HG02852 (cell line): ENCODE data around the gene TMEM233.

Experiments used
- ATAC-seq: cut with Tn5 transposase; IDR thresholded peaks from one replicate; pipeline ENCODE4 v1.9.1; 2021; ENCODE audit warnings: mild to moderate bottlenecking, moderate library complexity; ENCODE audit not compliant: unreplicated experiment

TMEM233 gene

DNA sequence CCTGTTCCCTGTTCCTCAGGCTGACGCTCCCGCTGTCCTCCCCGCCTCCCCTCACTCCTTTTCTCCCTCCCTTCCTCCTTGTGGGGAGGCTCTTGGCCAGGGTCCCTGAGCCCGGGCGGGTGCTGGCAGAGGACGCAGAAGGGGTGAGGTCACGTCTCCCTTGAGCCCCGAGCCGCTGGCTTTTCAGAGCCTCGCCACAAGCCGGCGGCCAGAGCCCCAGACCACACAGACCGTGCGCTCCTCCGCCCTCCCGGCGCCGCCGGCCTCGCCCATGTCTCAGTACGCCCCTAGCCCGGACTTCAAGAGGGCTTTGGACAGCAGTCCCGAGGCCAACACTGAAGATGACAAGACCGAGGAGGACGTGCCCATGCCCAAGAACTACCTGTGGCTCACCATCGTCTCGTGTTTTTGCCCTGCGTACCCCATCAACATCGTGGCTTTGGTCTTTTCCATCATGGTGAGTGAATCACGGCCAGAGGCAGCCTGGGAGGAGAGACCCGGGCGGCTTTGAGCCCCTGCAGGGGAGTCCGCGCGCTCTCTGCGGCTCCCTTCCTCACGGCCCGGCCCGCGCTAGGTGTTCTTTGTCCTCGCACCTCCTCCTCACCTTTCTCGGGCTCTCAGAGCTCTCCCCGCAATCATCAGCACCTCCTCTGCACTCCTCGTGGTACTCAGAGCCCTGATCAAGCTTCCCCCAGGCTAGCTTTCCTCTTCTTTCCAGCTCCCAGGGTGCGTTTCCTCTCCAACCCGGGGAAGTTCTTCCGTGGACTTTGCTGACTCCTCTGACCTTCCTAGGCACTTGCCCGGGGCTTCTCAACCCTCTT is at the start of gene TMEM233:
TMEM233 (plus strand) TSS at position 197 of the 821 bp plus-strand sequence; CDS start at position 272, 75 bp downstream.
- no peak for ATAC-seq

DNA sequence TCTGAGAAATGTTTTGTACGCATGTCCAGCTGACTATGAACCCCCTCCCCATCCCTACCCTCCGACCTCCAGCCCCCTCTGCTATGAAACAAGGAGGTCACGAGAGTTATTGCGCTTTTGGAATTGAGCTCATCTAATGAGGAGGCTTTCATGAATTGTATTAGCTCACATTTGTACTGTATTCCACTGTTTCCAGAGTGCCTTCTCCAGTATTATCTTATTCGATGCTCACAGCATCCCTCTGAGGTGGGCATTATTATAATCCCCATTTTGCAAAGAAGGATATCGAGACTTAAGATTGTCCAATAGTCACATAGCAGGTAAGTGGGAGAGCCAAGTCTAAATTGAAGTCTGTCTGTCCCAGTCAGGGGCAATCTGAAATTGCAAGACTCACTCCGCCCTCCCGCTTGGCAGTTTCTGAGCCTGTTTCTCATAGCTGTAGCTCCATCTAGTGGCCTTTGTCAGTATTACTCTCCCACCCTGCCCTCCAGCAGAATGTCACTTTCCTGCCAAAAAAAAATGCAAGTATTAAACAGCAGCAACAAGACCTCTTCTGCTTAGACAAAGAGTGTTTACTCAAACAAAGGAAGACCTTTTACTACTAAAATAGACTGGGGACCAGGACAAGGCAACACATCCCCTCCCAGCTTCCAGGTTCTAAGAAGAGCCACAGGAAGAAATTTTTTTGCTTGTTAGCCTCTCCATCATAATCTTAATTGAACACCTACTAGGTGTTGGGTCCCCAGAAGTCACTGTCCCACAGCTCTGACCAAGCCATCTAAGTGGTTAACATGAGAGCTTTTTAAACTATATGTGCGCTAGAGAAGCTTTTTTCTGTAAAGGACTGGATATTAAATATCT is 48.6 kb upstream of the TMEM233 start:
- no peak for ATAC-seq

DNA sequence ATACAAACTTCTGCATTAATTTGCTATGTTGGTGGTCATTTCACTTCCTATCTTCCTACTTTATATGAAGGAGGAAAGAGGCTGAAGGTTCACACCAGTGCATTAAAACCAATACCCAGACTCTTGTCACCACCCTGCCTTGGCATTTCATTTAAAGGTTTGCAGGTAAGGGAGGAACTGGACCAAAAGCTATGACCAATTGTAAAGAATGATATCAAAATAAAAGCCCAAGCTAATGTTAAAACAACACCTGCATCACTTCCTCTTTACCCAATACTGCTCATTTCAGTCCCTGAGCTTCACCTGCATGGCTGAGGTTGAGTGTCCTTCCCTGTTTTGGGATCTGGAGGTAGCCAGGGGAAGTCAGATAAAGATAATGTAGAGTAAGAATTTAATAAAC is 47.2 kb upstream of the TMEM233 start:
- ATAC-seq = no peak

DNA sequence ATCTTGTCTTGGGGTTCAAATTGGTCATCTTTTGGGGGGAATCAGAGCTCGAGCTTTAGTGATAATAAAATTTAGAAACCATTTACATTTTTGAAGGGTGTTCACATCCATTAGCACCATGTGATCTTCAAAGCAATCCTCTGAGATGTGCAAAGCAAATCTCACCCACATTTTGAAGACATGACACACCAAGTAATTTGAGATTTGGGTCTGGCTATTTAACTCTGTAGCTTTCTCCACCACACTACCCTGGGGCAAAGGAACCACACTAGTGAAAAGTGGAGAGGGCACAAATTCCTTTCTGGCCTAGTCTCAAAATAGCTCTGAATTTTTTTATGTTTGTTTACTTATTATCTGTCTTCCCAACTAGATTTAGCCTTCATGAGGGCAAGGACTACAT is 46.6 kb upstream of the TMEM233 start:
- no peak for ATAC-seq

DNA sequence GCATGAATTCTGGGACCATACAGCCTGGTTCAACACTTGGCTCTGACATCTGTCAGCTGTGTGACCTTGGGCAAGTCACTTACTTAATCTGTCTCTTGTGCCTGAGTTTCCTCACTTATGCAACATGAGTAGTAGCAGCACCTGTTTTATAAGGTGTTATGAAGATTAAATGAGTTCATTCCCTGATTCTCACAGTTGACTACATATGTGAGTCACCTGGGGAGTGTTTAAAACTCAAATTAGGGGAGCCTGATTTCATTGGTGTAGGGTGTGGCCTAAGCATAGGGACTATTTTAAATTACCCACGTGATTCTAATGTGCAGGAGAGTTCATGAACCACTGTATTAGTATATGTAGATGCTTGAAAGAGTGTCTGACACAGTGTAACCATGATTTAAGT is 36.7 kb upstream of the TMEM233 start:
- no peak for ATAC-seq

DNA sequence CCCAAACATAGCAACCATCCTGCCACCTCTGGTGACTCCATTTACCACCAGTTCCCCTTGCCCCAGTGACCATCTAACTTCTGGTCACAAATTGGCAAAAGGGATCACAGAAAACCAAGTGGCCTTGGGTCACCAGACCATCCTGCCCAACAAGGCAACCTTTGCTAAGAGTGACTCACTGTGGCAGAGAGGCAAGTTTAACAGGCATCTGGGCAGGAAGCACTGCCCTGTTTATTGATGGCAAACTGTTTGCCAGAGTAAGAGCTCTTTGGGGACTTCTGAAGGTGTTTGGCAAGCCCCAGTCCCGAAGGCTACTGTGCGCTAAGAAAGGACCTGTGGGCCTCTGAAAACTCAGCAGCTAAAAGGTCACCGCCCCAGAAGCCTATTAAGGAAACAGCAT is 28.2 kb upstream of the TMEM233 start:
- ATAC-seq = no peak

DNA sequence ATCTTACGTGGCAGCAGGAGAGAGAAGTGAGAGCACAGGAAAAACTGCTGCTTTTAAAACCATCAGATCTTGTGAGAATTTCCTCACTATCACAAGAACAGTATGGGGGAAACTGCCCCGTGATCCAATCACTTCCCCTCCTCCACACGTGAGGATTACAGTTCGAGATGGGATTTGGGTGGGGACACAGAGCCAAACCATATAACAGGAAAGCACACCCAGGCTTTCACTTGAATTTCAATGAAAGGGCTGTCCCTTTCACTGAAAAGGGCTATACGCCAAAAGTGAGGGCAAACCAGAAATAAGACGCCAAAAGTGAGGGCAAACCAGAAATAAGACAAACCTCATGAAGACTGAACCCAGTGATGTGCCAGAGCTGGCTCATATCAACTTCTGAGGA is 22.8 kb upstream of the TMEM233 start:
- no peak for ATAC-seq

DNA sequence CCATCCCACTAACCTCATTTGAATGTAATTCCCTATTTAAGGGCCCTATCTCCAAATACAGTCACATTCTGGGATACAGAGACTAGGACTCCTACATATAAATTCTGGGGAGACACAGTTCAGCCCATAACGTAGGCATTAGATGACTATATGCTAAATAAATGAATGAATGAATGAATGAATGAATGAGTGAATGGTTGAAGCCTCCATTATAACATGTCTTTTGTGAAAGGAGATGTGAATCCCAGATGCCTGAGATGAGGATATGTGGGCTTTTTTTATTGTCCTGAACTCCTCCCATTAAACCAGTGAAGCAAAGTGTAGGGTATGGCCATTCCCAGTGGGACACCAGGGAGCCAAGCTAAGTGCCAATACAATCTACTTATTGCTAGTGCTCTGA is 20.5 kb upstream of the TMEM233 start:
- no peak for ATAC-seq

DNA sequence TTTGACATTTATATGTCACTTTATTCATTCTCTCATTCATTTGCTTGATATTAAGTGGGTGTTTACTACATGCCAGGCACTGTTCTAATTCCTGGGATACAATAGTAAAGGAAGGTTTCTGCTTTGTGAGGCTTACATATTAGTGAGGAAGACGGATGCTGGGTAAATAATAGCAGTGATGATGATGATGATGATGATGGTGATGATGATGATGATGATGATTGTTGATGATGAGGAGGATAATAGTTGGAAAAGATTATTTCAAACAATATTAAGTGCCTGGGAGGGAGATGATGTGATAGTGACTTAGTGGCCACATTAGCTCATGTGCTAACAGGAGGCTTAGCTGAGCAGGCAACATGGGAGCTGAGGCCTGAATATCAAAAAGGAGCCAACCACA is 19.3 kb upstream of the TMEM233 start:
- ATAC-seq = no peak

DNA sequence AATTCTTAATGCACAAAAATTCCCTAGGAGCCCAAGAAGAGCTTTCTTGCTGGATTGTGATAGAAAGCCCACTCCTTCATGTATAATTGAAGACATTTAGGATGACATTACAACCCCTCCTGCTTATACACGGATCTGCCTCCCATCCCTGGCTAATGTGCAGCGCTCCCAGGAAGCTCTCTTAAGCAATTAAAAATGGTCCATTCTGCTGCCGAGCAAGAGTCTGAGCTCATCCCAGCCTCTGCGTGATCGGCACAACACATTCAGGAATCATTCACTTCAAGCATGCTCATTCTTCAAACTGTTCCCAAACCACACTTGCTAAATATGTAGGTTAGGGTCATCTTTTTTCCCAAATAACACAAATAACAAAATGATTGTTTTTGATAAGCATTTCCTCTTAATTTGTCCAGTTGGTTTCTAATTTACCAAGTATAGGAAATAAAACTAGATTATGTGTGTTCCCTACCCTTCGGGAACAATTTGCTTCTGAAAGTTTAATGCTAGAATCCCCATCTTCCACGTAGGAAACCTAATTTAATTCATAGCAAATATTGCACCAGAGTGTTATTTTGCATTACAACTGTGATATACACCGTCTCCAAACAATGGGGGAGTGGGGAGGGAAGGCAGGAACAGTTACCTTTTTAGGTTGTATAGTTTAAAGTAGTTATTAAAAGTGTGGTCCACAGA is 17.3 kb upstream of the TMEM233 start:
- ATAC-seq = no peak

DNA sequence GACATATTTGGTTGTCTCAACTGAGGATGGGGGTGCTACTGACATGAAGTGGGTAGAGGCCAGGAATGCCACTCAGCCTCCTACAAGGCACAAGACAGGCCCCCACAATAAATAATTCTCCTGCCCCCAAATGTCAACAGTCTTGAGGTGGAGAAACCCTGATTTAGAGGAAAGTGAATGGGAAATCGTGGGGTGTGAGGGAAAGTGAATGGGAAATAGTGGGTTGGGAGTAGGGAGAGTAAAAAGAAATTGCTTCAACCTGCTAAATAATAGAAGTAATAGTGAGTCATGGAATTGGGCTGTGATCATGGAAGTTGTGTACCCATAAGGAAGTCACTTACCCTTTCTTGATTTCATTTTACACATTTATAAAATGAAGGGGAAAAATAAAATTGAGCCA is 16.7 kb upstream of the TMEM233 start:
- ATAC-seq = no peak

DNA sequence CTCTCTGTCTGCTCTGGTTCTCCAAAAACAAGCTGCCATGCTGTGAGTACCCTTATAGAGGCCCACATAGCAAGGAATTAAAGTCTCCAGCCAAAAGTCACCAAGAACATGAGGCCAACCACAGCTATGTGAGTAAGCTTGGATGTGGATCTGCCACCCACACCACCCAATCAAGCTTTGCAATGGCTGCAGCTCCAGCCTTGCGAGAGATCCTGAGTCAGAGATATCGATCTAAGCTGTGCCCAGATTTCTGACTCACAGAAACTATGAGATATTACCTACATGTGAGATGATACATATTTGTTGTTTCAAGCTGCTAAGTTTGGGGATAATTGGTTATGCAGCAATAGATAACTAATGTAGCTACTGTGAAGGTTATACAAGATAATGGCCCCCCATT is 15.5 kb upstream of the TMEM233 start:
- ATAC-seq = no peak

DNA sequence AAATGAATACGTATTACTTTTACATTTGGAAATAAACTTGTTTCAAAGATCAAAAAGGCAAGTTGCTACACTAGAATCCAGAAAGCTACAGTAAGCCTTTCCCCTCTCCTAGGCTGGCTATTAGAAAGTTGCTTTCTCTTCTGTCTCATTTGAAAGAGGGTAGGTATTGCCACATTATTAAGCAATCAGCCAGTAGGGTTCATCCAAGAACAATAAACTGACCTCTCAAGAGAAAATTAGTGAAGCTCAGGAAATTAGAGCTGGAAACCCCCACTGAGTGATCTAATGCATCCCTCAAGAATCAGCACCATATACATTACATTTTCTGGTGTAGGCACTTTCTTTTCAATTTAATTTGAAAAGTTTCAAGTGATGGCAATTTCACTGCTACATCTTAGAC is 4.5 kb upstream of the TMEM233 start:
- no peak for ATAC-seq

DNA sequence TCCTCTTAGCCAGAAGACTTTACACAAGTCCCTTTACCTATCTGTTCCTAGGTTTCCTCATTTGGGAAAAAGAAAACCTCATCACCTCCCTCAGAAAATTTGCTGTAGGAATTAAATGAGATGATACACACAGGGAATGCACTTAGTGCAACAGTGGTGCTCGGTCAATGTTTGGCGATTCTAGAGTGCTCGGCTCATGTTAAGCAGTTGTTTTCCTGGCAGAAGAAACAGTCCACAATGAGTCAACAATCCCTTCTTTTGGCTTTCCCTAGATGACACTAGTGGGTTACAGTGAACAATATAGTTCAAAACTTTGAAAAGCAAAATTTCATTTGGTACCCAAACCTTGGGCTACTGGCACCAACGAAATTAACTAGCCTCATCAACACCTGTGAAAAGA is 3.9 kb upstream of the TMEM233 start:
- no peak for ATAC-seq

DNA sequence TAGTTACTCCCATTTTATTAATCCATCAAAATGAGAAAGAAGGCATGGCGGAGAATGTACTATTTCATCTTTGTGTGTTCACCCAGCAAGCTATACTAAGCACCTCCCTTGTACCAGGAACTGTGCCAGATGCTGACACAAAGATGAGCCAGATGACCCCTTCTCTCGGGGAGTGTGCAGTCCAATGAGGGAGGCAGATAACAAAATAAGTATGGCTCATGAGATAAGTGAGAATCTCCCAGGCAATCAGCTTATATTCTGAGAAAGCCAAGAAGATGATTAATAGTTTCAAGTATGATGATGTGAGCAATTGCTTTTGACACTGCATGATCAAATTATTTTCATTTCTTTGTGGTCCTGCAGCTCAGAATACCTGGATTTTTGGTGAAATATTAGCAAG is 1.3 kb upstream of the TMEM233 start:
- ATAC-seq = no peak

DNA sequence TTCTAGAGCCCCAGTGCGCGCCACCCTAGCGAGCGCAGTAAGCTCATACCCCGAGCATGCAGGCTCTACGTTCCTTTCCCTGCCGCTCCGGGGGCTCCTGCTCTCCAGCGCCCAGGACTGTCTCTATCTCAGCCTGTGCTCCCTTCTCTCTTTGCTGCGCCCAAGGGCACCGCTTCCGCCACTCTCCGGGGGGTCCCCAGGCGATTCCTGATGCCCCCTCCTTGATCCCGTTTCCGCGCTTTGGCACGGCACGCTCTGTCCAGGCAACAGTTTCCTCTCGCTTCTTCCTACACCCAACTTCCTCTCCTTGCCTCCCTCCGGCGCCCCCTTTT is 791 bp downstream of the TMEM233 start:
- ATAC-seq = no peak

DNA sequence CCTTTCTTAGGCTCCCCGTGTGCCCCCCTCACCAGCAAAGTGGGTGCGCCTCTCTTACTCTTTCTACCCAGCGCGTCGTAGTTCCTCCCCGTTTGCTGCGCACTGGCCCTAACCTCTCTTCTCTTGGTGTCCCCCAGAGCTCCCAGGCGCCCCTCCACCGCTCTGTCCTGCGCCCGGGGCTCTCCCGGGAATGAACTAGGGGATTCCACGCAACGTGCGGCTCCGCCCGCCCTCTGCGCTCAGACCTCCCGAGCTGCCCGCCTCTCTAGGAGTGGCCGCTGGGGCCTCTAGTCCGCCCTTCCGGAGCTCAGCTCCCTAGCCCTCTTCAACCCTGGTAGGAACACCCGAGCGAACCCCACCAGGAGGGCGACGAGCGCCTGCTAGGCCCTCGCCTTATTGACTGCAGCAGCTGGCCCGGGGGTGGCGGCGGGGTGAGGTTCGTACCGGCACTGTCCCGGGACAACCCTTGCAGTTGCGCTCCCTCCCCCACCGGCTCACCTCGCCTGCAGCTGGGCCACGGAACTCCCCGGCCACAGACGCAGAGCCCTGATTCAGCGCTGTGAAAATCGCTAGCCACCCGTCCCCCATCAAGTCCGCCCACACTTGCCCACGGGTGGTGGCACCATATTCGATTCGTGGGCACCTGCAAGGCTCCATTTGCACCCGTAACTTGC is 1.3 kb downstream of the TMEM233 start:
- ATAC-seq = no peak

DNA sequence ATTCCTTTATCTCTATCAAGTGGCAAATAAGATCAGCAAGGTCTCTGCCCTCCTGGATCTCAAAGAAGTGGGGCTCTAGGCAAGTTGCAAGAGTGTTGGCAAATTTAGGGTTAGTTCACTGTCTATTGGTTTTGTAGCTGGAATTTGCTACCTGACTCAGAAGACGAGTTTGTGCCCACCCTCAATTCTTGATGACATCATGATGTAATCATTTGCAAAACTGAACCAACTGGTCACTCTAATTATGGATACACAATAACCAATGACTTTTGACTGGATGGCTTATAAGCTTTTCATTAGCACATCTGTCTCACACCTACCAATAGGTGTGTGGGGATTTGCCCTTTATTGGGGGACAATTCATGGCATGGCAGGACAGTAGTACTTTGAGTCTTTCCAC is 4.6 kb downstream of the TMEM233 start:
- ATAC-seq = no peak

DNA sequence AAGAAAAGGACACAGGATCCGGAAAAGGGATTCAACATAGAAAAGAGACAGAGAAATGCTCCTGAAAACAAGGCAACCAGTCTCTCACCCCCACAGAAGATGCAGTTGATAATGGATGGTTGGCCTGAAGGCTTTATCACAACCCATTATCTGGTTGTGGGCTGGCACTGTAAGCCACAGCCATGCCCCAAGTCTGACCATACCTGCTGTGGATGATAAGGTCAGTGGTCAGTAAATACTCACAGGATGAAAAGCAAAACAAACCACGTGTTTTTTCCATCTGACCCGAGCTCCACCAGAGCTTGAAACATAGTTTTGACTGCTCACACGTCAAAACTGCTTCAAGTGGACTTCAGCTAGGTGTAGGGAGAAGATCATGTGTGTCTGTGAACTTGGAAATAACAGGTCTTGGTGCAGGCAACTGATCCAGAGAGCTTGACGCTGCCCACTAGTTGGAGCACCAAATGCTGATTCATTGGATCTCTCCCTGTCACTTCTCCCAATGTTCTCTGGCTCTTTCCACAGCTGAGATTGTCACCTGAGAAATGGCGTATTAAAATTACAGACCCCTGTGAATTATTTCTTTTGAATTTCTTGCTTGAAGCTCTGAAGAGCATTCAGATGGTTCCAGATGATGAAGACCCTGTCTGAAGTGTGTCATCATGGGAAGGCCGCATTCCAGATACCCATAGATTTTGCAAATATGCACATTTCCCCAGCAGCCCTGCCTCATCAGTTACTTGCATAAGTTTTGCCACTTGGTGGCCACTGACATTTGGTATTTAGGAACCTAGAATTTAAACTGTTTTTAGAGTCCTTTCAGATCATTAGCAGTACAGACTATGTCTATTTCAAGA is 8.5 kb downstream of the TMEM233 start:
- ATAC-seq = no peak

DNA sequence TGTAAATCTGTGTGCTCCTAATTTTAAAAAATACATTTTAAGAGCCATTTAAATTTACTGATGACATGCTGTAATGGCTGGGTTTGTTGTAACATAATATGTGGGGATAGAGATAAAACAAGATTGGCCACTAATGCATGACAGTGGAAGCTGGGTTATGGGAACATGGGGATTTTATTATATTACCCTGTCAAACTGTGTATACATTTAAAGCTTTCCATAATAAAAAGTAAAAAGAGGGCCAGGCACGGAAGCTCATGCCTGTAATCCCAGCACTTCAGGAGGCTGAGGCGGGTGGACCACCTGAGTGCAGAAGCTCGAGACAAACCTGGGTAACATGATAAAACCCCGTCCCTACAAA is 9.1 kb downstream of the TMEM233 start:
- ATAC-seq = no peak
